Measurements from ENCODE around the gene PIK3C2B.

Gene PIK3C2B

GRCh38 chr1:204514828-204515227 lies 20.2 kb upstream of the PIK3C2B start:
- TF ChIP-seq CTCF (IDR thresholded peaks at IDR 0.05; ENCODE audit: borderline replicate concordance, insufficient read depth, low read depth, low read length): no peak
- H3K4me3 ChIP-seq (ENCODE audit: low read depth, low read length): peak overlapping the region; percentile 75

- no peak for TF ChIP-seq CTCF (IDR thresholded peaks at IDR 0.05; ENCODE audit: borderline replicate concordance, insufficient read depth, low read depth, low read length)
- peak overlapping the region; percentile 19 for H3K4me3 ChIP-seq (ENCODE audit: low read depth, low read length)
These were observed 18.6 kb upstream of the PIK3C2B start for GRCh38 chr1:204513117-204513716.

- TF ChIP-seq CTCF (IDR thresholded peaks at IDR 0.05; ENCODE audit: borderline replicate concordance, insufficient read depth, low read depth, low read length): no peak
- H3K4me3 ChIP-seq (ENCODE audit: low read depth, low read length): no peak overlapping the region
These were observed 16.8 kb upstream of the PIK3C2B start for GRCh38 chr1:204511366-204511765.

- H3K4me3 ChIP-seq (ENCODE audit: low read depth, low read length): no peak overlapping the region
- TF ChIP-seq CTCF (IDR thresholded peaks at IDR 0.05; ENCODE audit: borderline replicate concordance, insufficient read depth, low read depth, low read length): no peak
These were observed 14.6 kb upstream of the PIK3C2B start for GRCh38 chr1:204509186-204509635.

GRCh38 chr1:204507317-204508105 lies 12.9 kb upstream of the PIK3C2B start:
- peak overlapping the region; percentile 50 for H3K4me3 ChIP-seq (ENCODE audit: low read depth, low read length)
- no peak for TF ChIP-seq CTCF (IDR thresholded peaks at IDR 0.05; ENCODE audit: borderline replicate concordance, insufficient read depth, low read depth, low read length)

GRCh38 chr1:204506969-204507316 lies 12.3 kb upstream of the PIK3C2B start:
- peak overlapping the region; percentile 50 for H3K4me3 ChIP-seq (ENCODE audit: low read depth, low read length)
- no peak for TF ChIP-seq CTCF (IDR thresholded peaks at IDR 0.05; ENCODE audit: borderline replicate concordance, insufficient read depth, low read depth, low read length)
